ENCODE results near the gene SUGP2. TPM values are rescaled to one million over a fixed set of nuclear protein-coding genes. Genes with fewer than 3 reads are reported as not detected.

The SUGP2 gene
- total RNA-seq, 1 experiment from 2014 or later = 95.2 TPM

- H4K5ac ChIP-seq (ENCODE audit: insufficient read length, low read depth, low read length) = no peak overlapping the region
- H3K27me3 ChIP-seq (ENCODE audit: insufficient read depth, low read length) = no peaks in the 10 kb centered on the region
- no peaks in the 10 kb centered on the region; the same call in 1 of the 2 replicates for H3K27me3 Mint-ChIP-seq (ENCODE audit: low read depth)
- no peaks in the 10 kb centered on the region for H3K9me3 ChIP-seq (ENCODE audit: control insufficient read depth, low read depth, low read length)
- no peak overlapping the region for H3K27ac ChIP-seq (ENCODE audit: insufficient read length, low read depth, low read length)
- no peak overlapping the region for H3T11ph ChIP-seq (ENCODE audit: low read length)
- no peak overlapping the region for H2BK5ac ChIP-seq (ENCODE audit: insufficient read length, low read length)
- no peaks in the 10 kb centered on the region for H3K4me1 ChIP-seq (ENCODE audit: insufficient read depth, low read length)
- H3K23ac ChIP-seq (ENCODE audit: insufficient read length, low read depth, low read length) = no peak overlapping the region
- H3K36me3 Mint-ChIP-seq (ENCODE audit: insufficient read depth in 1 of 3, low read depth in 3 of 3) = peaks cover 44 to 79% (median 71%) of the 10 kb centered on the region in 3 experiments
- no peak overlapping the region for H2AK5ac ChIP-seq (ENCODE audit: insufficient read length, low read length)
- no peak overlapping the region for H2AFZ ChIP-seq (ENCODE audit: low read length)
- no peak overlapping the region for H3K14ac ChIP-seq (ENCODE audit: insufficient read depth, low read length)
- H2BK120ac ChIP-seq (ENCODE audit: low read depth, low read length, poor library complexity, severe bottlenecking) = no peak overlapping the region
- no peaks in the 10 kb centered on the region for H3K79me1 ChIP-seq (ENCODE audit: insufficient read depth, low read depth, low read length, poor library complexity, severe bottlenecking)
- no peaks in the 10 kb centered on the region for H3K79me2 ChIP-seq (ENCODE audit: insufficient read depth, low read length)
- no peaks in the 10 kb centered on the region for H3K23me2 ChIP-seq (ENCODE audit: insufficient read length, low read depth, low read length, poor library complexity, severe bottlenecking)
- no peak overlapping the region for H3K56ac ChIP-seq (ENCODE audit: insufficient read length, low read depth, low read length)
- no peak overlapping the region for H3K18ac ChIP-seq (ENCODE audit: insufficient read length, low read depth, low read length)
- WGBS (ENCODE audit: extremely low coverage, insufficient read length, low lambda C conversion rate) = no CpG with 5 or more reads among the region's 11 CpGs
- H4K8ac ChIP-seq (replicated peaks; ENCODE audit: insufficient read length, low read depth, low read length) = no peak overlapping the region
- peak; percentile 49 for TF ChIP-seq CTCF (conservative IDR thresholded peaks at IDR 0.05)
- H2BK20ac ChIP-seq (ENCODE audit: low read depth, low read length, poor library complexity, severe bottlenecking) = no peak overlapping the region
- no peak overlapping the region for H3K4me3 Mint-ChIP-seq
- H2BK15ac ChIP-seq (ENCODE audit: low read depth, low read length) = no peak overlapping the region
- H3K27ac Mint-ChIP-seq = peak overlapping the region in 1 of 3 experiments; percentile 31; a peak in 2 of 7 replicates
- H3K9ac ChIP-seq (ENCODE audit: extremely low read depth, insufficient read length, low read length) = no peak overlapping the region
- no peaks in the 10 kb centered on the region for H3K9me3 Mint-ChIP-seq
- H4K91ac ChIP-seq (ENCODE audit: insufficient read length, low read depth, low read length) = no peak overlapping the region
- H3K4me1 Mint-ChIP-seq = peaks cover 8 to 20% of the 10 kb centered on the region in 2 experiments
- no peak overlapping the region for H3K4ac ChIP-seq (ENCODE audit: low read depth, low read length)
- no peak overlapping the region for H2BK12ac ChIP-seq (ENCODE audit: insufficient read length, low read depth, low read length)
- no peak overlapping the region for H3K4me2 ChIP-seq (ENCODE audit: insufficient read depth, insufficient read length, low read length)
- DNase-seq = no peak
- no peaks in the 10 kb centered on the region for H4K20me1 ChIP-seq (ENCODE audit: control insufficient read depth, insufficient read depth, insufficient read length)
Observed at GRCh38 chr19:18999896-19000620, 33.3 kb downstream of the SUGP2 start.
